Activated CD8-positive, alpha-beta T cell treated with anti-CD3 and anti-CD28 coated beads for 36 hours (primary cell): Measurements from ENCODE around the gene PLXNC1. TPM values are rescaled to one million over a fixed set of nuclear protein-coding genes. Genes with fewer than 3 reads are reported as not detected.

ENCODE experiments used
- ATAC-seq: fragments of 200-7000 bp; cut with Tn5 transposase; one replicate; pipeline ENCODE4 v1.10.0; 2021; ENCODE audit warnings: mild to moderate bottlenecking, moderate library complexity
- CTCF ChIA-PET: fragments of 350-600 bp; sonication (Branson Sonifier 250); formaldehyde crosslinking; loops from one replicate; lab custom pipeline; 2021; ENCODE audit warnings: antibody characterized with exemption; lab: Charles Lee
- POLR2A ChIA-PET: fragments of 350-600 bp; sonication (Branson Sonifier 250); formaldehyde crosslinking; loops from one replicate; lab custom pipeline; 2021; ENCODE audit warnings: antibody characterized with exemption; lab: Charles Lee
- DNase-seq: peaks from one replicate; pipeline ENCODE4 v3.0.0-alpha.2; 2020
- H3K27ac Mint-ChIP-seq: one replicate; pipeline ENCODE4 v1.8.0; 2021; ENCODE audit warnings: mild to moderate bottlenecking, mixed read lengths
- H3K27me3 Mint-ChIP-seq: one replicate; pipeline ENCODE4 v1.8.0; 2021; ENCODE audit warnings: mixed read lengths
- H3K36me3 Mint-ChIP-seq: one replicate; pipeline ENCODE4 v1.8.0; 2021; ENCODE audit warnings: low read depth, mixed read lengths
- H3K4me1 Mint-ChIP-seq: one replicate; pipeline ENCODE4 v1.8.0; 2021; ENCODE audit warnings: low read depth, mixed read lengths
- H3K4me3 Mint-ChIP-seq: one replicate; pipeline ENCODE4 v1.8.0; 2021; ENCODE audit warnings: mild to moderate bottlenecking, moderate library complexity, mixed read lengths
- H3K9me3 Mint-ChIP-seq: one replicate; pipeline ENCODE4 v1.8.0; 2021; ENCODE audit warnings: mixed read lengths
- intact Hi-C: fragments of 100-400 bp; cut with micrococcal nuclease; formaldehyde crosslinking; loops from one replicate; pipeline ENCODE4 v1.10.0; 2022
- total RNA-seq, 2 experiments: library from RNA; stranded (reverse); gene quantifications; one replicate each; pipeline ENCODE4 v1.2.3, GENCODE V29; 2021
- TF ChIP-seq, protein P1 (sequence below): fragments of 200-600 bp; IDR thresholded peaks from one replicate; pipeline ENCODE4 v1.8.0; 2022; ENCODE audit warnings: antibody characterized with exemption, mild to moderate bottlenecking

PLXNC1 gene
- total RNA-seq, 2 experiments from 2014 or later: 8.8 to 9.5 TPM

DNA sequence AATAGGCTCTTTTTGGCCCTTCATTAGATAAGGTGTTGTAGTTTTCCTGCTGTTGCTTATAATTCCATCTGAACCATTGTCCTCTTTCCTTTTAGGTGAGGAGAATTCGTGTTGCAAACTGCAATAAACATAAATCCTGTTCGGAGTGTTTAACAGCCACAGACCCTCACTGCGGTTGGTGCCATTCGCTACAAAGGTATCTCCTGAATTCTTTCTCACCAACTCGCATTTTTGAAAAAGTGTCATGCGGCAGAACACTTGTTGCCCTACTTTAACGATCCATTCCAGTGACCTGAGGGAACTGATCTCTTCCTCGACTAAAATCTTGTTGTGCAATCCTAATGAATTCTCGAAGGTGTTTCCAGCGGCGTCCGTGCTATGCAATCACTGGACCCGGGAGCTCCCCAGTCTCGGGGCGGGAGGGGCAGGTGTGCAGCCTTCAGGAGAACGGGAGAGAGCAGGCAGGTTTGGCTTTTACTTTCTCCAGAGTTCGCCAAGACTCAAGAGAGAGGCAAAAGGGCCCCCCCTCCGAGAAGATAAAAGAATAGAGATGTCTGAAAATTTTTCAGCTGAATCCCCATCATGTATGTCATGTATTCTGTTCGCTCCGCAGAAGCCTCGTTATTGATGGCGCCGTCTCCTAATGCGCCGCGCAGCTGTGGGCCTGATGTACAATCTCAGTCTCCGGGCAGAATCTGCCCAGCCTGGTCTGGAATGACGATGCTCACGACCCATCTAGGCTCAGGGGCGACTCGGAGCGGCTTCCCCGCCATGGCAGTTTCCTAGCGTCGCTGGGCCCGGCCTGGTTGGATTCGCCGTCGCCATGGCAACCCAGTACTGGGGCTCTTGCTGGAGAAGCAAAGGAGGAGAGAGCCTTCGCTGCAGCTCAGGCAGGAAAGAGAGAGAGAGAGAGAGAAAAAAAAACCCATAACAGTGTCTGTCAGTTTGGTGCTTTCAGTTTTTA is 38.2 kb downstream of the PLXNC1 start:
- ATAC-seq (no peak), DNase-seq (no peak)
- Mint-ChIP-seq H3K4me3 (no peak overlapping the region), H3K9me3 (peaks cover 5% of the 10 kb centered on the region), H3K4me1 (peaks cover 6% of the 10 kb centered on the region), H3K36me3 (peaks cover 4% of the 10 kb centered on the region), H3K27ac (no peak overlapping the region), H3K27me3 (no peaks in the 10 kb centered on the region)
- intact Hi-C loops: no loop called here
- TF ChIP-seq, protein P1, sequence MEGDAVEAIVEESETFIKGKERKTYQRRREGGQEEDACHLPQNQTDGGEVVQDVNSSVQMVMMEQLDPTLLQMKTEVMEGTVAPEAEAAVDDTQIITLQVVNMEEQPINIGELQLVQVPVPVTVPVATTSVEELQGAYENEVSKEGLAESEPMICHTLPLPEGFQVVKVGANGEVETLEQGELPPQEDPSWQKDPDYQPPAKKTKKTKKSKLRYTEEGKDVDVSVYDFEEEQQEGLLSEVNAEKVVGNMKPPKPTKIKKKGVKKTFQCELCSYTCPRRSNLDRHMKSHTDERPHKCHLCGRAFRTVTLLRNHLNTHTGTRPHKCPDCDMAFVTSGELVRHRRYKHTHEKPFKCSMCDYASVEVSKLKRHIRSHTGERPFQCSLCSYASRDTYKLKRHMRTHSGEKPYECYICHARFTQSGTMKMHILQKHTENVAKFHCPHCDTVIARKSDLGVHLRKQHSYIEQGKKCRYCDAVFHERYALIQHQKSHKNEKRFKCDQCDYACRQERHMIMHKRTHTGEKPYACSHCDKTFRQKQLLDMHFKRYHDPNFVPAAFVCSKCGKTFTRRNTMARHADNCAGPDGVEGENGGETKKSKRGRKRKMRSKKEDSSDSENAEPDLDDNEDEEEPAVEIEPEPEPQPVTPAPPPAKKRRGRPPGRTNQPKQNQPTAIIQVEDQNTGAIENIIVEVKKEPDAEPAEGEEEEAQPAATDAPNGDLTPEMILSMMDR: no peak
- POLR2A ChIA-PET: interaction anchor here (0.7 to 1.6 kb wide), 3 partner anchors 12 to 16 kb away, joined by 3 read pairs; no protein-coding TSS in a partner anchor
- CTCF ChIA-PET: interaction anchor here (1.3 to 1.7 kb wide), 2 partner anchors 10 to 31 kb away, joined by 3 to 4 read pairs; no protein-coding TSS in a partner anchor

DNA sequence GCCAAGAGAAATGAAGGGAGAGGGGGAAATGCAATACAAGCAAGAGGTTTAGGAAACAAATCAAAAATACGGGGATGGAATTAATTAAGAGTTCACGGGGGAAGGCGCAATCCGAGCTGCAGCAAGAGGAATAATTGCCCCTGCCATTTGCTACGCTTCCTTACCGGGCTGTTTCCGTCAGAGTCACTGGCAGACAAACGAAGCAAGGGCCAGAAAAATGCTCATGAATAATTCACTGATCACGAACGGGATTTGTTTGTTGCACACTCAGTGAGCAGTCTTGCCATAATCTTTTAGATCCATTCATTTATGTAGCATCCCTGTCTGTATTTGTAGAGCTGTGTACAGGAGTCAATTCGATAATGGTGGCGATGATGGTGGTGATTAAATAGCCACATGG is 39.0 kb downstream of the PLXNC1 start:
- no peak for DNase-seq
- ChIA-PET CTCF (interaction anchor here (1.3 to 1.9 kb wide), 2 partner anchors 21 to 31 kb away, joined by 3 to 4 read pairs; no protein-coding TSS in a partner anchor), POLR2A (no interaction called here)
- TF ChIP-seq, protein P1: no peak
- Mint-ChIP-seq H3K36me3 (peaks cover 9% of the 10 kb centered on the region), H3K27ac (no peak overlapping the region), H3K4me1 (peaks cover 6% of the 10 kb centered on the region), H3K9me3 (peaks cover 6% of the 10 kb centered on the region), H3K4me3 (no peak overlapping the region), H3K27me3 (no peaks in the 10 kb centered on the region)
- intact Hi-C loops: no loop called here
- ATAC-seq: no peak

DNA sequence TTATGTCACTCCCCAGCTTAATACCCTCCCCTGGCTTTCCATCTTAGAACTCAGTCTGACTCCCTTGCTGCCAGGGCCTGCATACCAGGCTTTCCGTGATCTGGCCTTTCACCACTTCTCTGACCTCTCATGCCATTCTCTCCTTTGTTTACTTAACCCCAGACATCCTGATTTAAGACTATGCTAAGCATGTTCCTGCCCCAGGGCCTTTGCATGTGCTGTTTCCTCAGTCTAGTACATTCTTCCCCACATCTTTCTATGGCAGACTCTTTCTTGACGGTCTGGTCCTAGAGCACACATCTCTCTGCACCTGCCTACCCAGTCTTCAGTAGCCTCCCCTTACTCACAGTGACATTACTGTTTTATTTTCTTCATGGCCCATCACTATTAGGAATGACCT is 42.2 kb downstream of the PLXNC1 start:
- ATAC-seq (no peak), DNase-seq (no peak)
- Mint-ChIP-seq H3K9me3 (peaks cover 17% of the 10 kb centered on the region), H3K27ac (no peak overlapping the region), H3K27me3 (no peaks in the 10 kb centered on the region), H3K36me3 (peaks cover 27% of the 10 kb centered on the region), H3K4me1 (peaks cover 6% of the 10 kb centered on the region), H3K4me3 (no peak overlapping the region)
- POLR2A ChIA-PET: interaction anchor here (1.7 kb wide), 1 partner anchor 91 kb away, joined by 3 read pairs; no protein-coding TSS in a partner anchor
- CTCF ChIA-PET: interaction anchor here (1.6 kb wide), 1 partner anchor 10 kb away, joined by 4 read pairs; no protein-coding TSS in a partner anchor
- intact Hi-C loops: no loop called here
- TF ChIP-seq, protein P1: no peak

DNA sequence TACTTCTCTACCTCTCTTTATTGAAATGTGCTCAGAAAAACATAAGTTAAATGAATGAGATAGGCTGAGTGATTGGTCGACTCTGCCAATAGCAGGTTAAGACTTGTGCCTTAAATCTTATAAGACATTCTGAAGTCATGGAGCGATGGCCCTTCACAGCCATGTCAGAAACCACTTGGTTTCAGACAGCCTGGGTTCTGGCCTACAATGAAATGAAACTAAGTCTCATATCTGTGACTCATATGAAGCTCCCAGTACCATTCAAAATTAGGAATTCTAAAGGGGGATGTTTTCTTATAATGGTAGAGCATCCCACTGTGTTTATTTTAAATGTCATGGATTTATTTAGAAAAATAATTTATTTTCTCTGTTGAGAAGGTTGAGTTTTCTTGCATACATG is 42.6 kb downstream of the PLXNC1 start:
- no peak overlapping the region for H3K4me3 Mint-ChIP-seq
- H3K27me3 Mint-ChIP-seq: no peaks in the 10 kb centered on the region
- peaks cover 27% of the 10 kb centered on the region for H3K36me3 Mint-ChIP-seq
- peaks cover 17% of the 10 kb centered on the region for H3K9me3 Mint-ChIP-seq
- ChIA-PET POLR2A (interaction anchor here (1.7 kb wide), 1 partner anchor 91 kb away, joined by 3 read pairs; no protein-coding TSS in a partner anchor), CTCF (no interaction called here)
- intact Hi-C loops: no loop called here
- no peak for DNase-seq
- no peak overlapping the region for H3K27ac Mint-ChIP-seq
- TF ChIP-seq, protein P1: no peak
- peaks cover 6% of the 10 kb centered on the region for H3K4me1 Mint-ChIP-seq
- no peak for ATAC-seq
